Trophoblast cell (in vitro differentiated cells and primary cell): Measurements from ENCODE around the gene PIGB.

Experiments
- DNase-seq, 2 donors: peaks; one replicate each; pipeline ENCODE4 v3.0.0-alpha.2; 2016
- H2AFZ ChIP-seq: 2 replicates; pipeline ENCODE4 v1.6.1; 2013; ENCODE audit warnings: low read length, moderate library complexity, mild to moderate bottlenecking; ENCODE audit not compliant: insufficient read depth, poor library complexity
- H2AK5ac ChIP-seq: 2 replicates; pipeline ENCODE4 v1.6.1; 2013; ENCODE audit warnings: mild to moderate bottlenecking, low read length
- H2BK120ac ChIP-seq: 2 replicates; pipeline ENCODE4 v1.6.1; 2013; ENCODE audit warnings: low read length, mild to moderate bottlenecking, moderate library complexity; ENCODE audit not compliant: insufficient read depth, poor library complexity
- H2BK12ac ChIP-seq: 2 replicates; pipeline ENCODE4 v1.6.1; 2013; ENCODE audit warnings: mild to moderate bottlenecking, low read length, moderate library complexity
- H2BK5ac ChIP-seq: 2 replicates; pipeline ENCODE4 v1.6.1; 2013; ENCODE audit warnings: low read length, low read depth, moderate library complexity, mild to moderate bottlenecking; ENCODE audit not compliant: poor library complexity
- H3K14ac ChIP-seq: 2 replicates; pipeline ENCODE4 v1.6.1; 2013; ENCODE audit warnings: mild to moderate bottlenecking, low read length
- H3K18ac ChIP-seq: 2 replicates; pipeline ENCODE4 v1.6.1; 2013; ENCODE audit warnings: mild to moderate bottlenecking, low read length
- H3K23ac ChIP-seq: 2 replicates; pipeline ENCODE4 v1.6.1; 2013; ENCODE audit warnings: low read length
- H3K27ac ChIP-seq: 2 replicates; pipeline ENCODE4 v1.5.1; 2013; ENCODE audit warnings: low read depth, mild to moderate bottlenecking, inconsistent platforms, low read length, moderate library complexity
- H3K27me3 ChIP-seq: 2 replicates; pipeline ENCODE4 v1.6.1; 2013; ENCODE audit warnings: inconsistent platforms, mild to moderate bottlenecking, low read length, moderate library complexity; ENCODE audit not compliant: insufficient read depth
- H3K36me3 ChIP-seq, 2 experiments: 1 replicate in 1 of 2; 2 replicates in 1 of 2; pipeline ENCODE4 v1.6.1; 2013; ENCODE audit warnings: low read length in 2 of 2, mild to moderate bottlenecking in 2 of 2, moderate library complexity in 1 of 2; ENCODE audit not compliant: insufficient read depth in 2 of 2, control insufficient read depth in 1 of 2
- H3K4ac ChIP-seq: 2 replicates; pipeline ENCODE4 v1.6.1; 2013; ENCODE audit warnings: low read depth, mild to moderate bottlenecking, low read length, moderate library complexity
- H3K4me1 ChIP-seq, 2 experiments: 1 replicate in 1 of 2; 2 replicates in 1 of 2; pipeline ENCODE4 v1.6.1; 2013; ENCODE audit warnings: low read length in 2 of 2, mild to moderate bottlenecking in 2 of 2, moderate library complexity in 1 of 2; ENCODE audit not compliant: insufficient read depth in 2 of 2, control insufficient read depth in 1 of 2
- H3K4me2 ChIP-seq: 2 replicates; pipeline ENCODE4 v1.6.1; 2013; ENCODE audit warnings: inconsistent platforms, mild to moderate bottlenecking, low read length, moderate library complexity
- H3K4me3 ChIP-seq: 2 replicates; pipeline ENCODE4 v1.5.1; 2013; ENCODE audit warnings: mild to moderate bottlenecking, low read depth, low read length, inconsistent platforms
- H3K79me1 ChIP-seq: one replicate; pipeline ENCODE4 v1.6.1; 2013; ENCODE audit warnings: low read length
- H3K79me2 ChIP-seq: 2 replicates; pipeline ENCODE4 v1.6.1; 2013; ENCODE audit warnings: low read length, mild to moderate bottlenecking; ENCODE audit not compliant: control insufficient read depth, insufficient read depth, poor library complexity
- H3K9ac ChIP-seq: 2 replicates; pipeline ENCODE4 v1.6.1; 2013; ENCODE audit warnings: mild to moderate bottlenecking, low read length
- H3K9me3 ChIP-seq: 2 replicates; pipeline ENCODE4 v1.6.1; 2013; ENCODE audit warnings: low read depth, mild to moderate bottlenecking, control low read depth, inconsistent platforms, low read length; ENCODE audit not compliant: insufficient read depth
- H4K12ac ChIP-seq: 2 replicates; pipeline ENCODE4 v1.6.1; 2013; ENCODE audit warnings: low read depth, mild to moderate bottlenecking, low read length, moderate library complexity
- H4K8ac ChIP-seq: 2 replicates; pipeline ENCODE4 v1.6.1; 2013; ENCODE audit warnings: low read depth, mild to moderate bottlenecking, low read length, moderate library complexity
- H4K91ac ChIP-seq: one replicate; pipeline ENCODE4 v1.6.1; 2013; ENCODE audit warnings: low read depth, mild to moderate bottlenecking, low read length, moderate library complexity
- WGBS: extraction: QIAGEN DNeasy Blood & Tissue Kit; methylation state at CpG from one replicate; pipeline ENCODE4 v1.1.7; 2013; ENCODE audit warnings: missing lambda C conversion rate; ENCODE audit not compliant: insufficient read length, insufficient coverage; ENCODE audit errors: extremely low coverage; 5-methylcytosine and 5-hydroxymethylcytosine counted together

The PIGB gene

DNA sequence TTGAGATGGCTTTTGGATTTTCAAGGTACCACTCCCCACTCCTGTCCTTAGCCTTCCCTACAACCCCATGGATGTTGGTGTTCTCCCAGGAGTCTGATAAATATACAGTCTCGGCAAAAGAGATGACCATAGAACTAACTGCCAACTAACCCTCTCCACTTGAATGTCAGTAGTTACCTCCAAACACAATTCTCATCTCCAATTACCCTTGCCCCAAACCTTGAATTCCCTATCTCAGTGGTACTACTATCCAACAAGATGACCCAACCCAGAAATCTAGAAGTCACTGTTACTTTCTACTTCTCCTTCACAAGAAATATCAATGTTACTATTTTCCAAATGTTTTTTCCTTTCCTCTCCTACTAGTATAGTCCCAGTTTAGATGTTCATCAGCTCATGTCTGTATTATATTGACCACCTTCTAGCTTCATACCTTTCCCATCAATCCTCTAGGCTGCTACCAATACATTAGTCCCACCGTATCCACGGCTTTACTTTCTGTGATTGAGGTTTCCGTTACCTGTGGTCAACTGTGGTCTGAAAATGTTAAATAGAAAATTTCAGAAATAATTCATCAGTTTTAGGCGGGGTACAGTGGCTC is 38.1 kb downstream of the PIGB start:
- Histone ChIP-seq H3K14ac (no peak overlapping the region), H3K18ac (no peak overlapping the region), H2BK12ac (no peak overlapping the region), H4K91ac (no peak overlapping the region), H3K4me2 (no peak overlapping the region), H3K4ac (no peak overlapping the region), H3K36me3 (no peaks in the 10 kb centered on the region), H3K4me1 (no peaks in the 10 kb centered on the region), H2AK5ac (no peak overlapping the region), H3K79me1 (no peaks in the 10 kb centered on the region), H2BK5ac (no peak overlapping the region), H2BK120ac (no peak overlapping the region), H3K79me2 (no peaks in the 10 kb centered on the region), H3K4me3 (no peak overlapping the region), H3K27me3 (no peaks in the 10 kb centered on the region), H2AFZ (no peak overlapping the region), H3K27ac (no peak overlapping the region), H3K9me3 (no peaks in the 10 kb centered on the region), H3K23ac (no peak overlapping the region), H3K9ac (no peak overlapping the region), H4K8ac (no peak overlapping the region), H4K12ac (no peak overlapping the region)
- WGBS = no CpG with 5 or more reads among the region's 5 CpGs
- no peak for DNase-seq

DNA sequence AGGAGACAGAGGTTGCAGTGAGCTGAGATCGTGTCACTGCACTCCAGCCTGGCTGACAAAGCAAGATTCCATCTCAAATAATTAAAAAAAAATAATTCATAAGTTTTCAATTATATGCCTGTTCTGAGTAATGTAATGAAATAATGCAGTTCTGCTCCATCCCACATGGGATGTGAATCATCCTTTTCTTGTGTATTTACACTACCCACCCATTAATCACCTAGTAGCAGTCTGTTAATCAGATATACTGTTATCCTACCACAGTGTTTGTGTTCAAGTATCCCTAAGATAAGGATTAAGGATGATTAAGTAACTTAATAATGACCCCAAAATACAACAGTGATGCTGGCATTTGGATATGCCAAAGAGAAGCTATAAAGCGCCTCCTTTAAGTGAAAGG is 38.8 kb downstream of the PIGB start:
- Histone ChIP-seq H2BK12ac (no peak overlapping the region), H3K36me3 (no peaks in the 10 kb centered on the region), H3K4ac (no peak overlapping the region), H3K18ac (no peak overlapping the region), H2BK5ac (no peak overlapping the region), H3K27me3 (no peaks in the 10 kb centered on the region), H3K79me2 (no peaks in the 10 kb centered on the region), H2BK120ac (no peak overlapping the region), H3K23ac (no peak overlapping the region), H3K79me1 (no peaks in the 10 kb centered on the region), H3K9ac (no peak overlapping the region), H3K9me3 (no peaks in the 10 kb centered on the region), H3K27ac (no peak overlapping the region), H4K8ac (no peak overlapping the region), H4K91ac (no peak overlapping the region), H3K4me2 (no peak overlapping the region), H3K4me3 (no peak overlapping the region), H4K12ac (no peak overlapping the region), H3K14ac (no peak overlapping the region), H2AK5ac (no peak overlapping the region), H3K4me1 (no peaks in the 10 kb centered on the region), H2AFZ (no peak overlapping the region)
- no CpG with 5 or more reads among the region's 2 CpGs for WGBS
- DNase-seq = no peak

DNA sequence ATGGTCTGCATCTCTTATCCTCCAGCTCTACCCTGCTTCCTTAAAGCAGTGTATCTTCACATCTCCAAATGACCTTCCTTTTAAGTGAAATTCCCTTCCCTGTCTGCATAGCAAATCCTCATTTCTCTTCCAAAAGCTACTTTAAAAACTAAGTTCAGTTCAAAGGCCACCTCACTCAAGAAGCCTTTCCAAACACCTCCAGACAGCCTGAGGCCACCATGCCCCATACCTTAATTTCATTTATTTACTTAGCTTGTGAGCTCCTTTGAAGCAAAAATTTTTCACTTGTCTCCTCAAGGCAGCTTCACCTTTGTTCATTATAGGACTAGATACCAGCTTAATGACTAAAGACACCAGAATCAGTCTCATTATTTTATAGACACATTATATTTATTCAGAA is 39.4 kb downstream of the PIGB start:
- no peak for DNase-seq
- Histone ChIP-seq H3K14ac (no peak overlapping the region), H3K79me1 (no peaks in the 10 kb centered on the region), H3K4me1 (no peaks in the 10 kb centered on the region), H3K9me3 (no peaks in the 10 kb centered on the region), H4K8ac (no peak overlapping the region), H3K4ac (no peak overlapping the region), H2BK120ac (no peak overlapping the region), H2BK12ac (no peak overlapping the region), H3K4me2 (no peak overlapping the region), H3K27me3 (no peaks in the 10 kb centered on the region), H3K36me3 (no peaks in the 10 kb centered on the region), H2AFZ (no peak overlapping the region), H2BK5ac (no peak overlapping the region), H3K79me2 (no peaks in the 10 kb centered on the region), H2AK5ac (no peak overlapping the region), H4K91ac (no peak overlapping the region), H3K23ac (no peak overlapping the region), H3K9ac (no peak overlapping the region), H3K4me3 (no peak overlapping the region), H3K18ac (no peak overlapping the region), H4K12ac (no peak overlapping the region), H3K27ac (no peak overlapping the region)

DNA sequence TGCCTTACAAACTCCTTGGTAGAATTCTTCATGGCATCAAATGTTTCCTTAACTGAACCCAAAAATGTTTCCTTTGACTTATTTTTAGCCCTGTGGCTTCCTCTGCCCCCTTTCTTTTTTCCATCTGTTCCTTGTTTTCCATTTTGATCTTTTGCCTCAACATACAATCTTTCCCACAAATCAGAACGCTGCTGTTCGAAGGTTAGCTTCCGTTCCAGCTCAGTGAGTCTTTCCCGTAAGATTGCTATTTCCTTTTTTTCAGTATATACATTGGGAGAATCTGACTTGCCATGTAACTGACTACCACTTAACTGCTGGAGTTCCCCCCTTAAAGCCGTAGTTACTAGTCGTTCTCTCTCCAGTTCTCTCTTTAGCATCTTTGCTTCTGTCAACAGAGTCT is 41.2 kb downstream of the PIGB start:
- no peaks in the 10 kb centered on the region for H3K9me3 ChIP-seq
- no peak overlapping the region for H2AK5ac ChIP-seq
- H3K4ac ChIP-seq = no peak overlapping the region
- H2BK5ac ChIP-seq = no peak overlapping the region
- no peak overlapping the region for H2BK120ac ChIP-seq
- H2BK12ac ChIP-seq = no peak overlapping the region
- H3K9ac ChIP-seq = no peak overlapping the region
- no peaks in the 10 kb centered on the region for H3K36me3 ChIP-seq
- no peak overlapping the region for H2AFZ ChIP-seq
- no peak overlapping the region for H3K27ac ChIP-seq
- no peak overlapping the region for H3K23ac ChIP-seq
- H3K4me3 ChIP-seq = no peak overlapping the region
- no peaks in the 10 kb centered on the region for H3K79me1 ChIP-seq
- no peaks in the 10 kb centered on the region for H3K27me3 ChIP-seq
- no CpG with 5 or more reads among the region's 6 CpGs for WGBS
- no peak overlapping the region for H3K14ac ChIP-seq
- H4K91ac ChIP-seq = no peak overlapping the region
- H3K18ac ChIP-seq = no peak overlapping the region
- H4K8ac ChIP-seq = no peak overlapping the region
- H3K79me2 ChIP-seq = no peaks in the 10 kb centered on the region
- no peaks in the 10 kb centered on the region for H3K4me1 ChIP-seq
- H3K4me2 ChIP-seq = no peak overlapping the region
- H4K12ac ChIP-seq = no peak overlapping the region
- DNase-seq = no peak
